GM19324 (cell line): ENCODE data around the gene GAN.
"Not testable (repeated sequence)": the region's sequence is repeated elsewhere in the genome, so short reads cannot be mapped to it uniquely, and the experiment has no call there.

Experiments used
- ATAC-seq: cut with Tn5 transposase; IDR thresholded peaks from one replicate; pipeline ENCODE4 v1.9.1; 2021; ENCODE audit warnings: mild to moderate bottlenecking, moderate library complexity; ENCODE audit not compliant: unreplicated experiment, low FRiP score

GAN gene

GRCh38 chr16:81397058-81397878 is 82.5 kb downstream of the GAN start:
- no peak for ATAC-seq

GRCh38 chr16:81397879-81398520 is 83.2 kb downstream of the GAN start:
- ATAC-seq, result no peak

DNA sequence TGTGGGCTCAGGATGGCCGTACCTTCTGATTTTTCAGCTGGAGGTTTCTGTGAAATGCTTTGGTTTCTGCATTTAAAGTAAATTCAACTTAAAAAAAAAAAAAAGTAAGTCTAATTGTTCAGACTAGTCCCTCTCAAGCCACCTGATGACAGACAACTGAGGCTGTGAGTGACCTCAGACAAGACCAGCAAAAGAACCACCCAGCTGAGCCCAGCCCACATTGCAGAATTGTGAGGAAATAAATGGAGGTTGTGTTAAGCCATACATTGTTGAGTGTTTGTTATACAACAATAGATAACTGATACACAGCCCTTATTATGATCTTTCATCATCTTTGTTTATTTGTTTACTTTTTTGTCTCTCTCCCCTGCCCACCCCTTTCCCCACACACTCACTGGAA is 85.1 kb downstream of the GAN start:
- ATAC-seq, result no peak

DNA sequence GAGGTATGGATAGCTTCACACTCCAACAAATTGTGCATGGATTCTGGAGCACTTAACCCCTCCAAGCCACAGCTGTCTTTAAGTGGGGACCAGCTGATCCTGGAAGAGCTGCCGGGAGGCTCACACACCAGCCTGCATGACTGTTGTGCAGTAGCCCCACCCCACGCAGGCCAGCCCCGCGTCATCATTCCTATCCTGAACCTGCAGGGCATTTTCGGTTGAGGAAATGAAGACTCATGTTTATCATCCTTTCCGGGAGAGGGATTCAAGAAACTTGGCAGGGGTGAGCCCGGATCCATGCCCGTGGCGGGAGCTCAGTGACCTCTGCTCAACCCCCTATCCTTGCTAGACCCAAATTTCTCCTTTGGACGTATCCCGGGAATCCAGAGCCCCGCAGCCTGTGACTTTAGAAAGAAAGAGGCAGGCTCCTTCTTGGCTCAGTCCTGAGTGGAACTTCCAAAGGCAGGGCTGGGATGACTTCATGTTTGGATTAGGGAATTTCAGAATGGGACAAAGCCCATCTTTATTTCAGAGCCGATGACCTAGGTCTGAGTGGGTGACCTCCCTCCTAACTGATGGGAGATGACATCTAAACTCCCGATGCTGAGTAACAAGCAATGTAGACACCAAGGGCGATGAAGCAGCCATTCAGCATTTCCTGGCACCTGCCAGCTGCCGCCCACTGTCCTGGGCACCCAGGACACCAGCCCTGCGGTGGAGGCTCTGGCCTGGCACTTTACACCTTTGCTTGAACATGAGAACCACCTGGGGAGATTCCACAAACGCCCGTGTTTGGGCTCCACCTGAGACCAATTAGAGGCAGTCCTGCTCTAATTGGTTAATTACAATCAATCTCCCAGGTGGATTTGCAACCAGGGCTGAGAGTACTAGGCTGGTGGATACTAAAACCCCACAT is 86.5 kb downstream of the GAN start:
- no peak for ATAC-seq

DNA sequence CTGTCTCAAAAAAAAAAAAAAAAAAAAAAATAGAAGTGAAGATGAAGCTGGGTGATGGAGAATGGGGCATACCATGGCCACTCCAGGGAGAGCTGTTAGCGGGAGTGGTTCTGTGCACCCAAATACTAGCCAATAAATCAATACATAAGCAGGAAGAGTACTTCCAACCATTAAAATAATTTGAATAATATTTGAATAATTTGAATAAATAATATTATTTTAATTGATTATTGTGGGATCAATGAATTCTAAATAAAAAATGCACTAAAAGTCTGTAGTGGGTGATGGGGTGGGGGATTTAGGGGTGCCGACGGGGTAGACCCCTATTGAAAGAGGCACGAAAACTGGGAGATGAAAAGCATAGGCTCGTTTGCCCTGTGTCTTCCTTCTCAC is 88.4 kb downstream of the GAN start:
- no peak for ATAC-seq

- peak; percentile 60 for ATAC-seq
Observed at GRCh38 chr16:81403601-81404391, 89.0 kb downstream of the GAN start.

- not testable (repeated sequence) for ATAC-seq
Observed at GRCh38 chr16:81405002-81405401, 90.2 kb downstream of the GAN start.

DNA sequence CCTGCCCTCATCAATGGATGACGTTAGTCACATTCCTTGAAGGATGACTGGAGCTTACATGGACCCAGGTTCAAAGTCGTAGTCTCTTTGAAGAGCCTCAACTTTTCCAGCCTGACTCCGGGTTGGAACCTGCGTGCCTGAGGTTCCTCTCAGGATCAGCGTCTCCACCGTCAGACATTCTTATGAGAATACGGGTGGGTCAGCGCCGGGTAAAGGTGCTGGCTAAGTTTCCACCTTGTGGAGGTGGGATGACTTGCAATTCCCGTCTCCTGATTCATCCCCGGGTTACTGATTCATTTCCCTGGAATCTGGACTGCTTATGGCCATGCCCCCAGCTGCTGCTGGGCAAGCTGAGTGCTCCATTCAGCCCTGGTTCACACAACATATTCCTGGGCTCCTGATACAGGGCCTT is 90.9 kb downstream of the GAN start:
- no peak for ATAC-seq

DNA sequence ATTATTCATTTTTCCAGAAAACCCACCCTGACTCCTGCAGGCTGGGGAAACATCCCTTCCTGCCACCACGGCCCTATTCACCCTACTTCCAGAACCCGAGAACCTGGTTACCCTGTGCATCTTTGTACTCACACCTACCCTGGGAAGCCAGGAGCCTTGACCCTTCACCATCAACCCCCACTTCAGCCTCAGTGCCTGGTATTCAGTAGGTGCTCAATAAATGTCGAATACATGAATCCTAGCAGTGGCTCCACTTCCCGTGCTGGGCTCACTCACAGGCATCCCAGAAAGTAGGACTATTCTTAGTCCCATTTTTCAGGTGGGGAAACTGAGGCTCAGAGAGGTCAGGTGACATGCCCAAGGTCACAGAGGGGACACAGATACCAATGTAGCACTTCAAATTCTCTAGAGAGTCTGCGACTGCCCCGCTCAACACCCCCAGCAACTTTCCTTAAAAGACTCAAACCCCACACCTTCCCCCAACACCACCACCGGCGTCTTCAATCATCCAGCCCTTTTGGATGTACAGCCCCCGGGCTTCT is 93.7 kb downstream of the GAN start:
- no peak for ATAC-seq

GRCh38 chr16:81409016-81409556 is 94.3 kb downstream of the GAN start:
- no peak for ATAC-seq

- no peak for ATAC-seq
Observed at GRCh38 chr16:81410643-81411293, 96.0 kb downstream of the GAN start.

GRCh38 chr16:81413245-81413990 is 98.7 kb downstream of the GAN start:
- no peak for ATAC-seq

DNA sequence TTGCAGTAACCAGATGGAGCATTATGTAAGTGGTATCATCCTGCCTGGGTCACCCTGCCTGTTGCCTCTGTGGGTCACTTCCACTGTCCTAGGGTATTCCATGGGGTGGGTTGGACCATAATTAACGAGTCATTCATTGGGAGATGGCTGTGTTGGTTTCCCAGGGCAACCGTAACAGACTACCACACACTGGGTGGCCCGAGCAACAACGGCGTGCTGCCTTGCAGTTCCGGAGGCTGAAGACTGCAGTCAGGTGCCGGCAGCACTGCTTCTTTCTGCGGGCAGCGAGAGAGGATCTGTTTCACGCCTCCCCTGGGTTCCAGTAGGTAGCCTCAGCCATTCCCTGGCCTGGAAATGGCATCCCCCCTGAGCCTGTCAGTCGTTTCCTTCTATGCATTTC is 101.0 kb downstream of the GAN start:
- ATAC-seq, result no peak

DNA sequence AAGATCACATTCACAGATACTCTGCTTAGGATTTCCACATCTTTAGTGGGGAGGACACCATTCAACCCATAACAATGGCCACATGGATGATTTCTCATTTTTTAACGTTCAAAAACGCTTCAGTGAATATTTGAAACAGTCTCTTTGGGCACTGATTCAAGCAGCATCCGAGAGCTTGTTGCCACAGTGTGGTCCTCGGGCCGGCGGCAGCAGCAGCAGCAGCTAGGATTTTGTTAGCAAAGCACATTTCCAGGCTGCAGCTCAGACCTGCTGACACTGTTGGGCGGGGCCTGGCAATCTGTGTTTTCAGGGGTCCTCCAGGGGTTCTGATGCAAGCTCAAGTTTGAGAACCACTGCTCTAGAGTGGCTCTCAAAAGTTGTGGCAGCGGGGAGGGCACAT is 102.0 kb downstream of the GAN start:
- ATAC-seq, result no peak

GRCh38 chr16:81417210-81417609 is 102.4 kb downstream of the GAN start:
- no peak for ATAC-seq

DNA sequence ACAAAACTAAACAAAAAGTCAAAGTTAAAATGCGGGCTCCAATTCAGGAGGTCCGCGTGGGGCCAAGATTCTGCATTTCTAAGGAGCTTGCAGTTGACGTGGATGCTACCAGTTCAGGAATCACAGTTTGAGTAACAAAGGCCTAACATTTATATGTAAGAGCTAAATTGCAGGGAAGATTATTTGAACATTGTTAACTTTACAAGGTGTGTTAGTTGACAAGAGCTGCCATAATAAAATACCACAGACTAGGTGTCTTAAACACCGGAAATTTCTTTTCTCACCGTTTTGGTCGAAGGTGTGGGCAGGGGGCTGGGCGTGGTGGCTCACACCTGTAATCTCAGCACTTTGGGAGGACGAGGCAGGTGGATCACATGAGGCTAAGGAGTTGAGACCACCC is 105.0 kb downstream of the GAN start:
- ATAC-seq, result no peak

DNA sequence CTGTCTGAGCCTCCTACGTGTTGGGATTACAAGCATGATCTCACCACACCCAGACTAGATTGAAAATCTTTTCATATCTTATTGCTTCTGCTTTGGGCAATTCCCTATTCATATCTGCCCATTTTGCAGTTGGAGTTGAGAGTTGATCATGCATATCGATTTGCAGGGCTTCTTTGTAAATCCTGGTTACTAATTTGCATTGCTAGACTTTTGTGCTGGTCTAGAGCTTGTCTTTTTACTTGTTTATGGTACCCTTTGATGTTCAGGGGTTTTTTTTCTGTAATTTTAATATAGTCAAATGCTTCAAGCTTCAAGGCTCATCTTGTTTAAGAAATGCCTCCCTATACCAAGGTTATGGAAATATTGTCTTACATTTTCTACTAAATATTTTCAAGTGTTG is 106.4 kb downstream of the GAN start:
- no peak for ATAC-seq

GRCh38 chr16:81421536-81421935 is 106.8 kb downstream of the GAN start:
- ATAC-seq, result no peak

DNA sequence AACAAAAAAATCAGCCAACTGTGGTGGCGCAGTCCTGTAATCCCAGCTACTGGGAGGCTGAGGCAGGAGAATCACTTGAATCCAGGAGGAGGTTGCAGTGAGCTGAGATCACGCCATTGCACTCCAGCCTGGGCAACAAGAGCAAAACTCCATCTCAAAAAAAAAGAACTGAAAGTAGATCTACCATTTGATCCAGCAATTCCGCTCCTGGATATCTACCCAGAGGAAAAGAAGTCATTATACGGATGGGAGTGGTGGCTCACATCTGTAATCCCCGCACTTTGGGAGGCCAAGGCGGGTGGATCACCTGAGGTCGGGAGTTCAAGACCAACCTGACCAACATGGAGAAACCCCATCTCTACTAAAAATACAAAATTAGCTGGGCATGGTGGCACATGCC is 107.4 kb downstream of the GAN start:
- ATAC-seq, result not testable (repeated sequence)
